Measurements from ENCODE around the gene TSNAX.

TSNAX gene

GRCh38 chr1:231601824-231602672 is 73.6 kb downstream of the TSNAX start:
- no peak for DNase-seq (ENCODE audit: low read depth)

DNA sequence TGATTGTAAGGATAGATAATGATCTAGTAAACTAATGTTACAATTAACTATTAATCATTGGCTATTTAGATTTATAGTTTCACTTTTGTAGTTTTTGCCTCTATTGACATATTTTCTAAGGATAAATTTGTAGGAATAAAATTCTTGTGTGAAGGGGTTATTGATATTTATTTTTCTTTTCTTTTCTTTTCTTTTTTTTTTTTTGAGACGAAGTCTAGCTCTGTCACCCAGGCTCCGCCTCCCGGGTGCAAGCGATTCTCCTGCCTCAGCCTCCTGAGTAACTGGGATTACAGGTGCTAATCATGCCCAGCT is 74.2 kb downstream of the TSNAX start:
- no peak for DNase-seq (ENCODE audit: low read depth)

DNA sequence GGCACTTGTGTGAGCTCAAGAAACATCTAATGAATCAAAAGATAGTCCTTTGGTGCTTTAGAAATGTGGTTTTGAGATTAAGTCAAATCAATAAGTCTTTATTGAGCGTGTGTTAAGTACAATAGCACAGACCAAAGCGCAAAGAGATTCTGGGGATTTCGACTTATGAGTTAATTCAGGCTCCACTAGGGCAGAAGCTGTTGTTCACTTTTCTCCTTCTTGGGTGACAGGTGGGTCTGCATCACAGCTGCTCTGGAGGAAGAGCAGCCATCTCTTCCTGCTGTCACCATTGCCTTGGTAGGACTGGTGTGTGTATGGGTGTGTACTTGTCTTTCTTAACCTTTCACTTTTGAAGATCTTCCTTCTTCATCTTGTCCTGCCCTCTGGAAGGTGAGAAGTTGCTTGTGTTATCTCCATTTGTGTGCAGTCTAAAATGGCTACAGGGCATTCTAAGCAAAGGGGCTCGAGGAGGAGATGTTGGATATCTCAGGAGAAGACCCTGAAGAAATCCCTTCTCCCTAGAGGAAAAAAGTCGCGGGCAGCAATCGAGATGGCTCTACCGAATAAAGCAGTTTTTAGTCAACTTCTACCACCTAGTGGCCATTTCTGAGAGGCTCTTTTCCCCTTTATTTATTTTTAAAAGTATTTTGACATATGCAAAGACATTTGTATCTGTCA is 75.3 kb downstream of the TSNAX start:
- no peak for DNase-seq (ENCODE audit: low read depth)

- no peak for DNase-seq (ENCODE audit: low read depth)
Measured at GRCh38 chr1:231604276-231604621, 75.8 kb downstream of the TSNAX start.

- no peak for DNase-seq (ENCODE audit: low read depth)
Measured at GRCh38 chr1:231605149-231606100, 77.0 kb downstream of the TSNAX start.

DNA sequence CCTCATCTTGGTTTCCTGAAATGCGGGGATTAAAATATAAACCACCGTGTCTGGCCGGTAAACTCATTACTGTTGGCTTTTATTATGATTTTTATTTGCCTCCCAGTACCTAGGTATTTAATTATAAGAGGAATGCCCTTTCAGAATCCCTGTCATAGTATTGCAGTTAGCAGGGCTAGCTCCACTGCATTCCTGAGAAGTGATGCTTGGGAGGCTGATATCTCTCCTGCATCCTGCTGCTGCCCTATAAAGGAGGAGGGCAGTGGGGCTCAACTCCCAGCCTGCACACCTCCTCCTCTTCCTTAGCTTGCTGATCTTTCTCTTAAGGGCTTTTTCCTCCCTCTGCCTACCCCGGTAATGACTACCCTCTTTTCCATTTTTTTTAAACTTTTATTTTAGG is 78.2 kb downstream of the TSNAX start:
- no peak for DNase-seq (ENCODE audit: low read depth)

DNA sequence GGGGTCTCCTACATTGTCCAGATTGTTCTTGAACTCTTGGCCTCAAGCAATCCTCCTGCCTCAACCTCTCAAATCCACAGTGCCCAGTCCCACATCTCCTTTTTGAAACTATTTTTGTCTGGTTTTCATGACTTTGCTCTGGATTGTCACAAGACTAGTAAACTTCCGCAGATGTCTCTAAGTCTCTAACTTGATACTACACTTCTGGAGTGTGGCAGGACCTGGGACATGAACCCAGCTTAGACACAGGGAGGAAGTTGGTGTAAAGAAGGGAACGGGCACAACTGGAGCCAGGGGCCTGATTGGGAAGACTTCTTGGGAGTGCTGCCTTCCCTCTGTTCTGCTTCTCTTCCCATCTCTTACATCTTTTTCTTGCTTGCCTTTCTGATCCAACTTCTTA is 81.9 kb downstream of the TSNAX start:
- DNase-seq (ENCODE audit: low read depth) = no peak

- no peak for DNase-seq (ENCODE audit: low read depth)
Measured at GRCh38 chr1:231611111-231611510, 82.6 kb downstream of the TSNAX start.

DNA sequence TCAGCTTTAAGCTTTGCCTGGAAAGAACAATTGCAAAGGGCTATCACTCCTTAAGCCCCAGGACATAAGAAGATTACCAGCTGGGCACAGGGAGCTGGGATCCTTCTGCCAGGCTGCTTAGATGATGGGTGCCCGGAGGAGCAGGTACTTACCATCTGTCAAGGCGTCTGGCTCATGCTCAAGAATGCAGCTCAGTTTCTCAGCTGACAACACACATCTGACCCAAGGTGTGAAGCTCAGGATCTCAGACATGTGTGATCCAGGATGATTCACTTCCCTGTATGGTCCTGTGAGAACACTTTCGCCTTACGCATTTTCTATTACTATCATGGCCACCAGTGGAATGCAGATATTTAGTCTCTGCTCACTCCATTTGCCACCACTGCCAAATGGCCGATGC is 83.4 kb downstream of the TSNAX start:
- DNase-seq (ENCODE audit: low read depth) = no peak

GRCh38 chr1:231612393-231613089 is 84.1 kb downstream of the TSNAX start:
- DNase-seq (ENCODE audit: low read depth) = no peak

- DNase-seq (ENCODE audit: low read depth) = no peak
Measured at GRCh38 chr1:231613419-231614349, 85.2 kb downstream of the TSNAX start.

Data from activated T-helper 9 cell treated with anti-CD3 and anti-CD28 coated beads, Interleukin-2, amount 50 U/mL, for 16 hours (primary cell).